GM06990 (cell line): ENCODE measurements around the gene GPATCH2.

Experiments
- DNase-seq: peaks from one replicate; pipeline ENCODE4 v3.0.0-alpha.2; 2011; ENCODE audit not compliant: insufficient read length; ENCODE audit errors: extremely low read depth
- H3K27me3 ChIP-seq: replicated peaks from 2 replicates; pipeline ENCODE4 v1.6.0; 2011; ENCODE audit warnings: low read length; ENCODE audit not compliant: control insufficient read depth, insufficient read depth
- H3K36me3 ChIP-seq: 2 replicates; pipeline ENCODE4 v1.5.1; 2011; ENCODE audit warnings: low read length; ENCODE audit not compliant: control insufficient read depth, insufficient read depth
- H3K4me3 ChIP-seq: replicated peaks from 2 replicates; pipeline ENCODE4 v1.5.1; 2011; ENCODE audit warnings: low read depth, mild to moderate bottlenecking, control low read depth, low read length
- TF ChIP-seq, protein P1 (sequence below): IDR thresholded peaks from 2 replicates; pipeline ENCODE4 v1.5.1; 2011; ENCODE audit warnings: low read length, control low read depth, mild to moderate bottlenecking, inconsistent platforms; ENCODE audit not compliant: insufficient read depth, poor library complexity, severe bottlenecking

GPATCH2 gene

DNA sequence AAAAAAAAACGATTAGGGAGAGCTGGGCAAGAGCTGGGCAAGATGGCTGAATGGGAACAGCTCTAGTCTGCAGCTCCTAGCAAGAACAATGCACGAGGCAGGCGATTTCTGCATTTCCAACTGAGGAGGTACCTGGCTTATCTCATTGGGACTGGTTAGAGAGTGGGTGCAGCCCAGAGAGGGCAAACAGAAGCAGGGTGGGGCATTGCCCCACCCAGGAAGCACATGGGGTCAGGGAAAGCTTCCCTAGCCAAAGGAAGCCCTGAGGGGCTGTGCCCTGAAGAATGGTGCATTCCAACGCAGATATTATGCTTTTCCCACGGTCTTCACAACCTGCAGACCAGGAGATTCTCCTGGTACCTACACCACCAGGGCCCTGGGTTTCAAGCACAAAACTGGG lies 251.6 kb downstream of the GPATCH2 start:
- TF ChIP-seq, protein P1, sequence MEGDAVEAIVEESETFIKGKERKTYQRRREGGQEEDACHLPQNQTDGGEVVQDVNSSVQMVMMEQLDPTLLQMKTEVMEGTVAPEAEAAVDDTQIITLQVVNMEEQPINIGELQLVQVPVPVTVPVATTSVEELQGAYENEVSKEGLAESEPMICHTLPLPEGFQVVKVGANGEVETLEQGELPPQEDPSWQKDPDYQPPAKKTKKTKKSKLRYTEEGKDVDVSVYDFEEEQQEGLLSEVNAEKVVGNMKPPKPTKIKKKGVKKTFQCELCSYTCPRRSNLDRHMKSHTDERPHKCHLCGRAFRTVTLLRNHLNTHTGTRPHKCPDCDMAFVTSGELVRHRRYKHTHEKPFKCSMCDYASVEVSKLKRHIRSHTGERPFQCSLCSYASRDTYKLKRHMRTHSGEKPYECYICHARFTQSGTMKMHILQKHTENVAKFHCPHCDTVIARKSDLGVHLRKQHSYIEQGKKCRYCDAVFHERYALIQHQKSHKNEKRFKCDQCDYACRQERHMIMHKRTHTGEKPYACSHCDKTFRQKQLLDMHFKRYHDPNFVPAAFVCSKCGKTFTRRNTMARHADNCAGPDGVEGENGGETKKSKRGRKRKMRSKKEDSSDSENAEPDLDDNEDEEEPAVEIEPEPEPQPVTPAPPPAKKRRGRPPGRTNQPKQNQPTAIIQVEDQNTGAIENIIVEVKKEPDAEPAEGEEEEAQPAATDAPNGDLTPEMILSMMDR, result no peak
- DNase-seq, result no peak
- no peak overlapping the region for H3K4me3 ChIP-seq
- no peaks in the 10 kb centered on the region for H3K27me3 ChIP-seq
- H3K36me3 ChIP-seq, result no peaks in the 10 kb centered on the region
